Fibroblast of lung (primary cell): Measurements from ENCODE around the gene HEATR1. TPM values are rescaled to one million over a fixed set of nuclear protein-coding genes. Genes with fewer than 3 reads are reported as not detected.
"Not testable (repeated sequence)": the region's sequence is repeated elsewhere in the genome, so short reads cannot be mapped to it uniquely, and the experiment has no call there.

Experiments used
- DNase-seq, 2 donors: peaks; one replicate each; pipeline versions ENCODE4 v3.0.0 to v3.0.0-alpha.2; 2010; ENCODE audit warnings: low read depth in 2 of 2
- H2AFZ ChIP-seq: 2 replicates; pipeline ENCODE4 v1.5.1; 2012; ENCODE audit warnings: low read length, control low read depth, inconsistent platforms
- H3K27ac ChIP-seq: 2 replicates; pipeline ENCODE4 v1.5.1; 2011; ENCODE audit warnings: low read length, control low read depth; ENCODE audit not compliant: insufficient read depth
- H3K27me3 ChIP-seq: 2 replicates; pipeline ENCODE4 v1.5.1; 2011; ENCODE audit warnings: mild to moderate bottlenecking, low read length; ENCODE audit not compliant: control insufficient read depth, insufficient read depth
- H3K36me3 ChIP-seq: 2 replicates; pipeline ENCODE4 v1.5.1; 2011; ENCODE audit warnings: low read length; ENCODE audit not compliant: control insufficient read depth, insufficient read depth
- H3K4me1 ChIP-seq: 2 replicates; pipeline ENCODE4 v1.5.1; 2011; ENCODE audit warnings: low read length; ENCODE audit not compliant: control insufficient read depth, insufficient read depth; ENCODE audit errors: extremely low read depth
- H3K4me2 ChIP-seq: 2 replicates; pipeline ENCODE4 v1.5.1; 2011; ENCODE audit warnings: low read length, control low read depth; ENCODE audit not compliant: insufficient read depth; ENCODE audit errors: extremely low read depth
- H3K4me3 ChIP-seq, 4 experiments: fragments of 200-600 bp in 1 of 4; sonication (generic) in 1 of 4; replicated peaks in 1 of 4; 2 replicates each; pipeline ENCODE4 v1.5.1; 2011 to 2016; ENCODE audit warnings: low read length in 4 of 4, low read depth in 3 of 4, mild to moderate bottlenecking in 3 of 4, control low read depth in 2 of 4, inconsistent platforms in 1 of 4, mixed read lengths in 1 of 4; ENCODE audit not compliant: insufficient read depth in 1 of 4; ENCODE audit errors: control extremely low read depth in 1 of 4
- H3K79me2 ChIP-seq: 2 replicates; pipeline ENCODE4 v1.5.1; 2012; ENCODE audit warnings: mild to moderate bottlenecking, low read length, inconsistent platforms; ENCODE audit not compliant: control insufficient read depth, insufficient read depth
- H3K9ac ChIP-seq: 2 replicates; pipeline ENCODE4 v1.5.1; 2011; ENCODE audit warnings: mild to moderate bottlenecking, low read length, control low read depth; ENCODE audit not compliant: insufficient read depth
- H3K9me3 ChIP-seq: 2 replicates; pipeline ENCODE4 v1.5.1; 2012; ENCODE audit warnings: low read depth, low read length; ENCODE audit not compliant: control insufficient read depth, insufficient read depth
- H4K20me1 ChIP-seq: 2 replicates; pipeline ENCODE4 v1.5.1; 2011; ENCODE audit warnings: low read length; ENCODE audit not compliant: control insufficient read depth, insufficient read depth; ENCODE audit errors: extremely low read depth
- EZH2 ChIP-seq: IDR thresholded peaks from 2 replicates; pipeline ENCODE4 v1.5.1; 2012; ENCODE audit warnings: low read length, control low read depth, mild to moderate bottlenecking; ENCODE audit errors: missing control alignments
- polyA plus RNA-seq, 2 donors: library from polyadenylated mRNA; depleted of rRNA in 1 of 2; stranded (reverse) in 1 of 2; unstranded in 1 of 2; fragments of >200 nt; gene quantifications; 2 replicates each; pipeline ENCODE4 v1.2.1, GENCODE V29; 2011 to 2012; ENCODE audit warnings: missing spikeins in 1 of 2
- total RNA-seq: library from RNA; depleted of rRNA; stranded (reverse); fragments of >200 nt; gene quantifications from 2 replicates; pipeline ENCODE4 v1.2.1, GENCODE V29; 2014
- TF ChIP-seq, protein P1 (sequence below), 2 donors: IDR thresholded peaks in 1 of 2; conservative IDR thresholded peaks in 1 of 2; 1 replicate in 1 of 2; 2 replicates in 1 of 2; pipeline ENCODE4 v1.5.1; 2011 to 2012; ENCODE audit warnings: low read length in 2 of 2, control low read depth in 1 of 2, inconsistent platforms in 1 of 2, low read depth in 1 of 2, mild to moderate bottlenecking in 1 of 2

HEATR1 gene
- total and polyA plus RNA-seq, 2 donors (not counting 1 experiment from before 2014, with no cell fraction given), result 18.0 to 28.7 TPM

DNA sequence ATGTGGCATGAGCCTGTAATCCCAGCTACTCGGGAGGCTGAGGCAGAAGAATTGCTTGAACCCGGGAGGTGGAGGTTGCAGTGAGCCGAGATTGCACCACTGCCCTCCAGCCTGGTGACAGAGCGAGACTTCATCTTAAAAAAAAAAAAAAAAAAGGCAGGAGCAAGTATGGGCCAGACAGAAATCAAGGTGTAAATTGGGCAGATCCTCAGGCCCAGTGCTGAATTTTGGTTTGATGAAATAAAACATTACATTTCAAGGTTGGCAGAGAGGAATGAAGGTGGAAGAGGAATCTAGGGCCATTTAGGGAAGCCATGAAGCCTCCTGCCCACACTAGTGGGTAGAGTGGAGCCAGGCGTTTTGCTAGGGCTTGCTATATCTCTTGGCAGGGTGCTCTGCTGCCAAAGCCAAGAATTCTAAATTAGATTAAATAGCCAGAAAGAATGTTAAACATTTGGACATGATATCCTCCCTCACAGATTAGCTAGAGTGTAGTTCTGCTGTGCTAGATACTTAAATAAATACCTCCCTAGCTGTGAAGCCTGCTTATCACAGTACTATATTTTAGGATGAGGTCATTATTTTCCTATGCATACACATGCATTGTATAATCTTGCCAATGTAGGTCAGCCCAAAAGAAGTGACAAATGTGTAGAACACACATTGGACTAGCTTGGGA lies 97.2 kb downstream of the HEATR1 start:
- Histone ChIP-seq H4K20me1 (no peaks in the 10 kb centered on the region), H3K27ac (no peak overlapping the region)
- DNase-seq, result peak in 1 of 2 donors; percentile 78

DNA sequence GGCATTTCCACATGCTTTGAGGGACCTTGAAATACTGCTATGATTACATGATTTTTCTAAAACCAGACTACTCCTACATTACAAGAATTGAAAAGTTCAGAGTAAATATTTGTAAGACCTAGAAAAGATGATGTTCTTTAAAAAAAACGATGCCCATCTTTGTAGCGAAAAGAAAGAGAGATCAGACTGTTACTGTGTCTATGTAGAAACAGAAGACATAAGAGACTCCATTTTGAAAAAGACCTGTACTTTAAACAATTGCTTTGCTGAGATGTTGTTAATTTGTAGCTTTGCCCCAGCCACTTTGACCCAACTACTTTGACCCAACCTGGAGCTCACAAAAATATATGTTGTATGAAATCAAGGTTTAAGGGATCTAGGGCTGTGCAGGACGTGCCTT lies 100.0 kb downstream of the HEATR1 start:
- H4K20me1 ChIP-seq, DNase-seq, H3K9me3 ChIP-seq, H3K4me1 ChIP-seq, H3K4me2 ChIP-seq, H3K79me2 ChIP-seq, H3K4me3 ChIP-seq, H3K27me3 ChIP-seq, H3K36me3 ChIP-seq, H2AFZ ChIP-seq, H3K9ac ChIP-seq, H3K27ac ChIP-seq: not testable (repeated sequence)

More for the DNA sequence above, 97.2 kb downstream of the HEATR1 start:
- no peaks in the 10 kb centered on the region for H3K27me3 ChIP-seq
- H3K9ac ChIP-seq, result no peak overlapping the region
- no peak overlapping the region for H3K4me2 ChIP-seq
- TF ChIP-seq, protein P1, sequence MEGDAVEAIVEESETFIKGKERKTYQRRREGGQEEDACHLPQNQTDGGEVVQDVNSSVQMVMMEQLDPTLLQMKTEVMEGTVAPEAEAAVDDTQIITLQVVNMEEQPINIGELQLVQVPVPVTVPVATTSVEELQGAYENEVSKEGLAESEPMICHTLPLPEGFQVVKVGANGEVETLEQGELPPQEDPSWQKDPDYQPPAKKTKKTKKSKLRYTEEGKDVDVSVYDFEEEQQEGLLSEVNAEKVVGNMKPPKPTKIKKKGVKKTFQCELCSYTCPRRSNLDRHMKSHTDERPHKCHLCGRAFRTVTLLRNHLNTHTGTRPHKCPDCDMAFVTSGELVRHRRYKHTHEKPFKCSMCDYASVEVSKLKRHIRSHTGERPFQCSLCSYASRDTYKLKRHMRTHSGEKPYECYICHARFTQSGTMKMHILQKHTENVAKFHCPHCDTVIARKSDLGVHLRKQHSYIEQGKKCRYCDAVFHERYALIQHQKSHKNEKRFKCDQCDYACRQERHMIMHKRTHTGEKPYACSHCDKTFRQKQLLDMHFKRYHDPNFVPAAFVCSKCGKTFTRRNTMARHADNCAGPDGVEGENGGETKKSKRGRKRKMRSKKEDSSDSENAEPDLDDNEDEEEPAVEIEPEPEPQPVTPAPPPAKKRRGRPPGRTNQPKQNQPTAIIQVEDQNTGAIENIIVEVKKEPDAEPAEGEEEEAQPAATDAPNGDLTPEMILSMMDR (conservative IDR thresholded peaks at IDR 0.05 in 1 of 2, IDR thresholded peaks at IDR 0.05 in 1 of 2; ENCODE audit: low read depth in 1 of 2, low read length in 2 of 2), result no peak
- no peak for TF ChIP-seq EZH2
- H3K36me3 ChIP-seq, result no peaks in the 10 kb centered on the region
- no peaks in the 10 kb centered on the region for H3K4me1 ChIP-seq
- H3K79me2 ChIP-seq, result no peaks in the 10 kb centered on the region
- no peaks in the 10 kb centered on the region for H3K9me3 ChIP-seq
- H3K4me3 ChIP-seq, result no peak overlapping the region
- no peak overlapping the region for H2AFZ ChIP-seq

DNA sequence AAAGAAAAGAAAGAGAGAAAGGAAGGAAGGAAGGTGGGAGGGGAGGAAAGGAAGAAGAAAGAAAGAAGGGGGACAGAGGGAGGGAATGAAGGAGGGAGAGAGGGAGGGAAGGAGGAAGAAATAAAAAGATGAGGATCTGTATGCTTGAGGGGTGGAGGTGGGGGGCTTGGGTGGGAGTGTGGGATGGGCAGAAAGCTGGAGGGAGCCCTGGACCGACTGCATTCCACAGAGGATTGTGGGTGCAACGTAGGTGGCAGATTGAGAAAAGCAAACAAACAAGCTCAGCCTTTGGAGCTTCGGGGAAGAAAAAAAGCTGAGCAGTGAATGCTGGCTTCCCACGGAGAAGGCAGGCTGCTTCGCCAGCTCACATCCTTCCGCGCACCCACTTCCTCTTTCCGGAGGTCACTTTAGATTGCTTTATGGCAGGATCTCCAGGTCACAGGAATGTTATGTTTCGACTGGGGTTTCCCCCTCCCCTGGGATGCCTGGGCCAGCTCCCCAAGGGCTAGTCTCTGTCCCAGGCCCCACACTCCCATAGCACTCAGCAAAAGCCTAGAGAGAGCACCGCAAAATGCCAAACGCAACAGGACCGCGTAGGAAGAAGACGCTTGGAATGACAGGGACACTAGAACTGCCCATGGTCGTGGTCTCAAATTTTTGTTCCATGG lies 101.2 kb downstream of the HEATR1 start:
- peak overlapping the region in 3 of 4 experiments; percentile 31 to 44 (median 31) for H3K4me3 ChIP-seq
- H2AFZ ChIP-seq, result peak overlapping the region; percentile 87
- TF ChIP-seq, protein P1 (conservative IDR thresholded peaks at IDR 0.05 in 1 of 2, IDR thresholded peaks at IDR 0.05 in 1 of 2; ENCODE audit: low read depth in 1 of 2, low read length in 2 of 2), result no peak
- TF ChIP-seq EZH2, result no peak
- peak overlapping the region; percentile 35 for H3K4me2 ChIP-seq
- no peaks in the 10 kb centered on the region for H3K79me2 ChIP-seq
- no peak overlapping the region for H3K27ac ChIP-seq
- no peak overlapping the region for H3K9ac ChIP-seq
- no peaks in the 10 kb centered on the region for H3K27me3 ChIP-seq
- H4K20me1 ChIP-seq, result no peaks in the 10 kb centered on the region
- peak; percentile 51 to 82 for DNase-seq
- no peaks in the 10 kb centered on the region for H3K9me3 ChIP-seq
- no peaks in the 10 kb centered on the region for H3K36me3 ChIP-seq
- no peaks in the 10 kb centered on the region for H3K4me1 ChIP-seq
